Thoracic aorta (tissue), 2 donors: ENCODE results near the gene SLC30A4. TPM values are rescaled to one million over a fixed set of nuclear protein-coding genes. Genes with fewer than 3 reads are reported as not detected.

Source experiments
- ATAC-seq: fragments of 150-250 bp; one replicate; pipeline ENCODE4 v1.8.0; 2017; ENCODE audit warnings: low read depth; ENCODE audit not compliant: insufficient number of reproducible peaks, low FRiP score
- DNase-seq: peaks from one replicate; pipeline ENCODE4 v3.0.0-alpha.2; 2020; ENCODE audit warnings: low spot score
- H3K27ac ChIP-seq, 2 donors: fragments of 200-600 bp; sonication (generic); 1 replicate in 1 of 2; 2 replicates in 1 of 2; pipeline ENCODE4 v1.5.1; 2016; ENCODE audit warnings: mild to moderate bottlenecking in 2 of 2, moderate library complexity in 2 of 2
- H3K27me3 ChIP-seq: fragments of 200-600 bp; sonication (generic); replicated peaks from 2 replicates; pipeline ENCODE4 v1.6.0; 2016; ENCODE audit warnings: mild to moderate bottlenecking; ENCODE audit not compliant: insufficient read depth
- H3K36me3 ChIP-seq: fragments of 200-600 bp; sonication (generic); one replicate; pipeline ENCODE4 v1.5.1; 2016
- H3K4me1 ChIP-seq, 2 donors: fragments of 200-600 bp; sonication (generic); 1 replicate in 1 of 2; 2 replicates in 1 of 2; pipeline versions ENCODE4 v1.5.1 to v1.6.0; 2016; ENCODE audit warnings: low read depth in 2 of 2, mild to moderate bottlenecking in 1 of 2; ENCODE audit not compliant: control insufficient read depth in 1 of 2
- H3K4me3 ChIP-seq: fragments of 200-600 bp; sonication (generic); 2 replicates; pipeline ENCODE4 v1.5.1; 2016; ENCODE audit warnings: mild to moderate bottlenecking
- H3K9me3 ChIP-seq: fragments of 200-600 bp; sonication (generic); 2 replicates; pipeline ENCODE4 v1.5.1; 2016
- CTCF ChIP-seq: fragments of 200-600 bp; sonication (generic); IDR thresholded peaks from one replicate; pipeline ENCODE4 v1.5.1; 2019; ENCODE audit warnings: antibody characterized with exemption
- total RNA-seq, 2 donors: library from RNA; depleted of rRNA; stranded (reverse); fragments of >200 nt; gene quantifications; one replicate each; pipeline versions ENCODE4 v1.1.0 to v1.2.3, GENCODE V29; 2016

The SLC30A4 gene
- total RNA-seq, 2 donors from 2014 or later = 6.5 to 11.1 TPM

- no peak for TF ChIP-seq CTCF
- no peaks in the 10 kb centered on the region for H3K27me3 ChIP-seq
- no peaks in the 10 kb centered on the region for H3K36me3 ChIP-seq
- H3K4me3 ChIP-seq = no peak overlapping the region
- no peak overlapping the region for H3K27ac ChIP-seq
- no peaks in the 10 kb centered on the region for H3K9me3 ChIP-seq
- DNase-seq = no peak
- no peak for ATAC-seq
- H3K4me1 ChIP-seq = no peaks in the 10 kb centered on the region
Measured at GRCh38 chr15:45473068-45473467, 49.5 kb downstream of the SLC30A4 start.

- Histone ChIP-seq H3K4me3 (no peak overlapping the region), H3K9me3 (no peaks in the 10 kb centered on the region), H3K4me1 (no peaks in the 10 kb centered on the region), H3K27ac (no peak overlapping the region), H3K27me3 (no peaks in the 10 kb centered on the region), H3K36me3 (no peaks in the 10 kb centered on the region)
- no peak for ATAC-seq
- no peak for DNase-seq
- TF ChIP-seq CTCF = no peak
Measured at GRCh38 chr15:45471151-45471550, 51.4 kb downstream of the SLC30A4 start.

- no peak for DNase-seq
- H3K4me1 ChIP-seq = no peaks in the 10 kb centered on the region
- no peak overlapping the region for H3K4me3 ChIP-seq
Measured at GRCh38 chr15:45469441-45469840, 53.1 kb downstream of the SLC30A4 start.

GRCh38 chr15:45469027-45469426 is 53.5 kb downstream of the SLC30A4 start:
- Histone ChIP-seq H3K27ac (no peak overlapping the region), H3K4me1 (no peaks in the 10 kb centered on the region), H3K36me3 (no peaks in the 10 kb centered on the region), H3K4me3 (no peak overlapping the region), H3K9me3 (no peaks in the 10 kb centered on the region), H3K27me3 (no peaks in the 10 kb centered on the region)
- TF ChIP-seq CTCF = no peak
- no peak for DNase-seq
- no peak for ATAC-seq

More at GRCh38 chr15:45469441-45469840, 53.1 kb downstream of the SLC30A4 start:
- no peak for TF ChIP-seq CTCF
- no peak for ATAC-seq
- no peak overlapping the region for H3K27ac ChIP-seq
- no peaks in the 10 kb centered on the region for H3K9me3 ChIP-seq
- H3K27me3 ChIP-seq = no peaks in the 10 kb centered on the region
- H3K36me3 ChIP-seq = no peaks in the 10 kb centered on the region

- Histone ChIP-seq H3K27me3 (no peaks in the 10 kb centered on the region), H3K9me3 (no peaks in the 10 kb centered on the region), H3K27ac (no peak overlapping the region), H3K36me3 (no peaks in the 10 kb centered on the region), H3K4me3 (no peak overlapping the region), H3K4me1 (no peaks in the 10 kb centered on the region)
- no peak for ATAC-seq
- TF ChIP-seq CTCF = no peak
- DNase-seq = no peak
Measured at GRCh38 chr15:45468294-45468693, 54.3 kb downstream of the SLC30A4 start.
